ENCODE data around the gene PRDX3. TPM values are rescaled to one million over a fixed set of nuclear protein-coding genes. Genes with fewer than 3 reads are reported as not detected.

Gene PRDX3
- polyA plus RNA-seq, 1 of the 3 experiments (the other 2 are of a cell fraction): 193 TPM

GRCh38 chr10:119190353-119190752 is 11.7 kb upstream of the PRDX3 start:
- no peaks in the 10 kb centered on the region for H3K9me3 ChIP-seq
- ChIA-PET POLR2A (no interaction called here), CTCF (interaction anchor here (0.6 to 3.2 kb wide), 6 partner anchors 9 to 353 kb away, joined by 3 to 41 read pairs (median 6); no protein-coding TSS in a partner anchor)
- H3K4me1 ChIP-seq (ENCODE audit: control insufficient read depth in 1 of 2, insufficient read depth in 2 of 2, low read depth in 1 of 2, low read length in 1 of 2): peaks cover 0 to 6% of the 10 kb centered on the region in 2 experiments; a peak in 1 of 4 replicates
- peaks cover 6% of the 10 kb centered on the region for H3F3A ChIP-seq (replicated peaks; ENCODE audit: insufficient read depth)
- H4K20me1 ChIP-seq (ENCODE audit: insufficient read depth): no peaks in the 10 kb centered on the region
- TF ChIP-seq GATA2 (CRISPR knock-in tag; IDR thresholded peaks at IDR 0.05) (no peak), PBX3 (IDR thresholded peaks at IDR 0.05) (peak; percentile 13; the same call in 1 of the 2 replicates), EP300 (IDR thresholded peaks at IDR 0.05; ENCODE audit: borderline replicate concordance in 1 of 2, low read depth in 1 of 2, low read length in 1 of 2) (peak in 1 of 2 experiments; percentile 44; a peak in 1 of 4 replicates), TCF12 (IDR thresholded peaks at IDR 0.05) (peak; percentile 68; the same call in 1 of the 2 replicates), CTCF (IDR thresholded peaks at IDR 0.05) (no peak), JUND (IDR thresholded peaks at IDR 0.05) (peak; percentile 80), FOSL2 (IDR thresholded peaks at IDR 0.05; ENCODE audit: borderline replicate concordance, low read depth) (peak; percentile 81; the same call in 1 of the 2 replicates), MXI1 (IDR thresholded peaks at IDR 0.05; ENCODE audit: low read depth, low read length) (no peak), REST (IDR thresholded peaks at IDR 0.05; ENCODE audit: low read depth, low read length) (0 out of 2 replicates have a peak, but pooled peaks have one; percentile 11), MAX (IDR thresholded peaks at IDR 0.05; ENCODE audit: low read depth) (peak; percentile 68; the same call in 1 of the 2 replicates), TEAD4 (IDR thresholded peaks at IDR 0.05; ENCODE audit: borderline replicate concordance, insufficient read depth) (peak; percentile 90), FOXM1 (IDR thresholded peaks at IDR 0.05; ENCODE audit: low read depth) (no peak), NFIC (IDR thresholded peaks at IDR 0.05; ENCODE audit: borderline replicate concordance) (peak; percentile 86), EZH2phosphoT487 (IDR thresholded peaks at IDR 0.05; ENCODE audit: borderline replicate concordance, low read depth) (no peak), RAD21 (IDR thresholded peaks at IDR 0.05; ENCODE audit: low read length) (no peak), USF2 (IDR thresholded peaks at IDR 0.05; ENCODE audit: borderline replicate concordance, low read depth, low read length) (no peak), RXRA (IDR thresholded peaks at IDR 0.05; ENCODE audit: borderline replicate concordance, low read depth) (peak; percentile 37; the same call in 1 of the 2 replicates), USF1 (IDR thresholded peaks at IDR 0.05; ENCODE audit: borderline replicate concordance, low read depth) (peak; percentile 56; the same call in 1 of the 2 replicates)
- H3K4me2 ChIP-seq: no peak overlapping the region
- H3K27ac ChIP-seq (ENCODE audit: low read depth in 2 of 2, low read length in 1 of 2): peak overlapping the region in 1 of 2 experiments; percentile 53; a peak in 2 of 4 replicates
- H3K79me2 ChIP-seq (ENCODE audit: insufficient read depth): no peaks in the 10 kb centered on the region
- H3K9me2 ChIP-seq: no peaks in the 10 kb centered on the region
- no peaks in the 10 kb centered on the region for H3K27me3 ChIP-seq (ENCODE audit: insufficient read depth)
- no peak for DNase-seq
- no peak overlapping the region for H3K9ac ChIP-seq
- WGBS (ENCODE audit: low lambda C conversion rate): 56% methylated on average over 4 of the region's 4 CpGs
- H3K36me3 ChIP-seq (replicated peaks in 1 of 2; ENCODE audit: control insufficient read depth in 1 of 2, insufficient read depth in 2 of 2, low read length in 1 of 2): no peaks in the 10 kb centered on the region
- H2AFZ ChIP-seq (ENCODE audit: low read depth): no peak overlapping the region
- no peak overlapping the region for H3K4me3 ChIP-seq (ENCODE audit: low read depth in 2 of 2, low read length in 1 of 2)

Measured in SK-N-SH (cell line).